ENCODE measurements around the gene VCL.

GRCh38 chr10:73954737-73955136 is 43.2 kb upstream of the VCL start:
- TF ChIP-seq CTCF (IDR thresholded peaks at IDR 0.05) (no peak), JUND (IDR thresholded peaks at IDR 0.05) (no peak), EZH2phosphoT487 (IDR thresholded peaks at IDR 0.05; ENCODE audit: borderline replicate concordance, low read depth) (no peak), RXRA (IDR thresholded peaks at IDR 0.05; ENCODE audit: borderline replicate concordance, low read depth) (no peak)

Measured in SK-N-SH (cell line).